ENCODE results near the gene PAPPA2.

Gene PAPPA2

DNA sequence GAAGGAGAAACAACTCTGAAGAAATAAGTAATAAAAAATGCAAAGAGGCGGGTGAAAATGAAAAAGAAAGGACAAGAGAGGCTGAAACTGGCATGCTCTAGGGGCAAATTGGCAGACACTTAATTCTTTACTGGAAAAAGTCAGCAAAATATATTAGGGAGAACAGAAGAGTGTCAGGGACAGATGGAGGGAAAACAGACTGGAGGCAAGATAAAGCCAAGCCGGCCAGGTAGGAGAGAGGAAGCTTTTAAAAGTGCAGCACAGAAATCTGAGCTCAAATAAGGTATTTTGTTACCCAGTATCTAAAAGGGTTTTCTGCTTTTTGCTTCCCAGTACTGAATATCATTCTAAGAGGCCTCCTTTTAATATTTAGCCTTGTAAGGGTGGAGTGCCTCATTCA is 339.3 kb downstream of the PAPPA2 start:
- no peak for DNase-seq (ENCODE audit: low read depth in 2 of 2)

- no peak for DNase-seq (ENCODE audit: low read depth in 2 of 2)
These were observed 340.1 kb downstream of the PAPPA2 start for GRCh38 chr1:176803042-176803441.

GRCh38 chr1:176803596-176803995 is 340.6 kb downstream of the PAPPA2 start:
- no peak for DNase-seq (ENCODE audit: low read depth in 2 of 2)

DNA sequence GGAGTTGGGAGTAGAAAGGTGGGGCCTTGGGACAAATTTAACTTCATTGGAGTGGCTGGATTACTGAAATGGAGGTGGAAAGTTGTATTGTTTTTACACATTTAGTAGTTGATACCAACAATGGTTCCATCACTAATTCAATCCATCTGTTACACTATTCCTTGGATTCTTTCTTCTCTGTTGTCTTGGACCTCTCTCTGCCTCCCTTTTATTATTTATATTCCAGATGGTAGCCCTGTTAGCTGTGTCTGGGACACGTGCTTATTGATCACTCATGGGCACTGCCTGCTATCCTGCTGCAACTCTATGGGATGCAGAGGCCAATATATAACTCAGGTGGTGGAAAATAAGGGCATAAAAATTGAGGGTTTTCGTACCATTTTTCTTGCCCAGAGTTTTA is 346.3 kb downstream of the PAPPA2 start:
- no peak for DNase-seq (ENCODE audit: low read depth in 2 of 2)

- DNase-seq (ENCODE audit: low read depth in 2 of 2) = no peak
These were observed 348.7 kb downstream of the PAPPA2 start for GRCh38 chr1:176811511-176812288.

DNA sequence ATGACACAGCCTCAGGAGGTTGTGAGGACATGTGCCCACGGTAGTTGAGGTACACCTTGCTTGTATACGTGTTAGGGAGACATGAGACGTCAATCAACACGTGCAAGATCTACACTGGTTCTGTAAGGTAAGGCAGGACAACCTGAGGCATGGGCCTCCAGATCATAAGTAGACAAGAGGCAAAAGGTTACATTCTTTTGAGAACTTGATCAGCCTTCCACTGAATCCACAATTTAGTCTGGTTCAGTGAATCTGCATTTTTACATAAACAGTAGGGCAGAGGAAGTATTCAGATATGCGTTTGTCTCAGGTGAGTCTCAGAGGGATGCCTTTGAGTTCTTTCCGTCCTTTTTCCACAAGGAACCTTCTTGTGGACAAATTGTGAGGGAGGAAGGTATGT is 352.6 kb downstream of the PAPPA2 start:
- DNase-seq (ENCODE audit: low read depth in 2 of 2) = no peak

DNA sequence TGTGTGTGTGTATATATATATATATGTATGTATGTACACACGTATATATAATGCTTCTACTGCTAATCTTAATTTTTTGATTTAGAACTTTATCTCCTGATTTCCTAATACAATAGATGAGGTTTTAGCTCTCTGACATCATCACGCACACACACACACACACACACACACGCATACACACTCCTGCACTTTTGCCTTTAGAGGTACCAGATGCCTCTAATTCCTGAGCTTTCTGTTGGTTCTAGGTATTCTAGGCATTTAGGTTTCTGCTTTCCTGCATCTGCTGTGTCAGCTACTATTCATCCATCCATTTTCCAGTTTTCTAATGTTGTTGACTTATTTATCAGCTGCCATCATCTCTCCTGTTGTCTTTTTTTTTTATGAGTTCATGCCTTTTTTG is 353.3 kb downstream of the PAPPA2 start:
- no peak for DNase-seq (ENCODE audit: low read depth in 2 of 2)

GRCh38 chr1:176820391-176821031 is 357.5 kb downstream of the PAPPA2 start:
- DNase-seq (ENCODE audit: low read depth in 2 of 2) = no peak

- no peak for DNase-seq (ENCODE audit: low read depth in 2 of 2)
These were observed 363.3 kb downstream of the PAPPA2 start for GRCh38 chr1:176826265-176826664.

DNA sequence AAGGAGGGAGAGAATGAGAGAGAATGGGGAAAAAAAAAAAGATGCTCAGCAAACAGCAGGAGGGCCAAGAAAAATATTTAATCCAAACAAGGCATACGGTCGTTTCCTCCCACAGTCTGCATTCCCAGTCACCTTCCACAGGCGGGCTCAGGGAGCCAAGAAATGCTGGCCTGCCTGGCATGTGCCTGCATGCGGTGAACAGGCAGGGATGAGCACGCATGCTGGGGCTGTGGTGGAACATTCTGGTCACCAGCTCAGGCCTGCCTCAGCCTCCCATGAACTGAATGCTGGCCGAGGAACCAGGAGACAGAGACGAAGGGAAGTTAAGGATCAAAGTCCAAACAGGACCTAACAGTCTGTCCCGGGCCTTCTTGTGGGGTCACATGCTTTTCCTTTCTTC is 366.3 kb downstream of the PAPPA2 start:
- DNase-seq (ENCODE audit: low read depth in 2 of 2) = no peak

GRCh38 chr1:176831150-176831549 is 368.2 kb downstream of the PAPPA2 start:
- DNase-seq (ENCODE audit: low read depth in 2 of 2) = no peak

DNA sequence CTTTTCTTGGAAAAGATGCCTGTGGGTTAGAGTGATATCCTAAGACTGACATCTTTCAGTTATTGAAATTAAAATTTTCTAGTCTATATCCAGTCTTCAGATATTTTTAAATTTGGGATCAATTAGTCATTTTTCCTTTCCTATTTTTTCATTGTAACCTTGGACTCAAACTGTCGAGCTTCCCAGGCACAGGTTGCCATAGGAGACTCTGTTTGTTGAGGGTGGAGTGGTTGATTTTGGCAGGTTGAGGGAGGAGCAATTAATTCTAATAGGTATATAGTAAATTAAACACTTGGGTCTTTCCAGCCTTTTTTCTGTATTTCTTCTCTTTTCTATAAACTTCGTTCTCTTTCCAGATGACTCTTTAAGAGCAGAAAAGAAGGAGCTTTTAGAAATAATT is 374.7 kb downstream of the PAPPA2 start:
- no peak for DNase-seq (ENCODE audit: low read depth in 2 of 2)

DNA sequence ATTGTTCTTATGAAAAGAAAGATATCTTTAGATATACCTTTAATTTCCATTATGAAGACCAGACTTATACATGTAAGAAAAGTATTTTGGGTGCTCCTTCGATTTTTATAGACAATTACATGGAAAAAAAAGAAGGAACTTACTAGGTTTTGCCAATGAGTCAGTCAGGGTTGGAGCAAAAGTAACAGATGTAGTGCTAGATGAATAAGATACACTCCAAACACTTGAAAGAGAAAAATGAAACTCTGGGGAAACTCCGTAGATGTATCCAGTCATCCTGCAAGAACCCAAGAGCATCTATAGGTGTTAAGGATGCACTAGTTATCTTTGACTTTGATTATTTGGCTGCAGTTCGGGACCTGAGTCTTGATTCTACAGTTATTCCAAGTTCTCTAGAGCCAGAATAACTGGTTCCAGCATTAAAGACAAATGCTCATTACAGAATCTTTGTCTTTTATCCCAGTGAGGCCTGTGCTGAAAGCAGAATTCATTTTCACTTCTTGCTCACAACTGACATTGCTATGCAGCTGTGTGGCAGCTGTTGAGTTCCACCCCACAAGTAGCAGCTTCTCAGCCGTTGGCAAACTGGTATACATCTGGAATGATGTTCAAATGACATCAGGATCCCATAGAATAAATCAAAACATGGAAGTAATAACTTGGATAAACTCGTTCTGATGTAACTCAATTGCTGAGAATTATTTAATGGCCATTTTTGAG is 375.5 kb downstream of the PAPPA2 start:
- DNase-seq (ENCODE audit: low read depth in 2 of 2) = no peak

DNA sequence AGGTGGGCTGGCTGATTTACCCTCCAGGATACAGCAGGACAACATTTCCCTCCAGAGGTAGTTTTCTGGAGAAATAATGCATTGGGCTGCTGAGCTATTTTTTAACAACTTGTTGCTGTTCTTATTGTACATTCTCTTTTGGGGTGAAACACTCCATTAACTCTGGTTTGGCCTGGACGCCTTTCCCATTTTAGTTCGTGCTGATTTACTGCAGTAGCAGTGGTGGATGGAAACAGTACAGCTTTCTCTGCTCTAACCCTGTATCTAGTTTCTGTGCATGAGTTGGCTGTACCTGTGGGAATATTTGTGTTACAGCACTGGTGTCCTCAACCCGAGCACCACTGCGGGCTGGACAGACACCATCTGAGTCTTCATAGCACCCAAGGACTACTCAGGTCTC is 376.2 kb downstream of the PAPPA2 start:
- no peak for DNase-seq (ENCODE audit: low read depth in 2 of 2)

DNA sequence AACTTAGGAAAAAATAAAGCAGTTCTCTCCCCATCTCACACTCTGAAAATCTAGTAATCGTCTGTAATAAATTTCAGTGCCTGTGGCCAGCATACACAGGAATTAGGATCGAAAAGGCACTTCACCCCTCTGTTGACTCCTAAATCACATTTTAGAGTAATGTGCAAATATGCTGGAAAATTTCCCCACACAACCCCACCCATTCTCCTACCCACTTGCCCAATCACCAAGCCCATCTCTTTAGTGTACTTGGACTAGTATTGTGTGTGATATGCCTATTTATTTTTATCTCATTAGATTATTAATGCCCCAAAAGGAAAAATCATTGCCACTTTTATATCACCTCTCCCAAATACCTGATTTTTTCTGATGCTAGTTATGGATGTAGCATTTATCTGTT is 378.3 kb downstream of the PAPPA2 start:
- DNase-seq (ENCODE audit: low read depth in 2 of 2) = no peak

GRCh38 chr1:176843352-176844297 is 380.6 kb downstream of the PAPPA2 start:
- DNase-seq (ENCODE audit: low read depth in 2 of 2) = no peak

DNA sequence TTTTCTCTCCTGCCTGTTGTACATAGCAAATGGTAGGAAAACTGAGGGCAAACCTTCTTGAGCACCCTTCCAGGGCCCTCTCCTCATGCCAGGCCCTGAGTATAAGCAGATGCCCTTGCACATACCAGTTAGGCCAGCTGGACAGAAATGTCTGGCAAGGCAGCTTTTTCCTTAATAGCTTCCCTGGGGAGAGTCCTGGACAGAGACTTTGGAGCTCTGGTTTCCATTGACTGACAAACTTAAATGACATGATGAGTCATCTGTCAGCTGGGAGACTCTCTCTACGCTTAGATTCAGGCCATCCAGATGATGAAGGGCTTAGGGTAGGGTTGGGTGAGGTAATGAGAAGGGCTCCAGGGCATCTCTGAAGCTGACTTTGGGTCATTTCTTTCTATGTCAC is 384.1 kb downstream of the PAPPA2 start:
- DNase-seq (ENCODE audit: low read depth in 2 of 2) = no peak

GRCh38 chr1:176849281-176849680 is 386.3 kb downstream of the PAPPA2 start:
- DNase-seq (ENCODE audit: low read depth in 2 of 2) = no peak

DNA sequence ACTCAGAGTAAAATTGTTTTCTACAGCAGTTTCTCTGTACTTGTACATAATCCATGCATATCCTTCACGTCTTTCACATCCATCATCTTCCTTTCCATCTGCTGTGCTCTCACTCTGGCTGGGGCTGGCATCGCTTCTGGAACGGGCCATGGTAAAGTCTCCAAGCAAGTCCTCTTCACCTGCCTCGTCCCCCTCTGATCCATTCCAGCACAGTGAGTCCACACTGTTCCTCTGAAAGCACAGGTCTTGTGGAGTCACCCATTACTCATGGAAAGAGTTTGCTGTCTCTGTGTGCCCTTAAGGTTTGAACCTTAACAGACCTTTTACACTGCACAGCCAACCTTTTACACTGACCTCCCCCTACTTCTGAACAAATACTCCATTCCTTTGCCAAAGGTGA is 387.9 kb downstream of the PAPPA2 start:
- DNase-seq (ENCODE audit: low read depth in 2 of 2) = no peak

- DNase-seq (ENCODE audit: low read depth in 2 of 2) = no peak
These were observed 389.1 kb downstream of the PAPPA2 start for GRCh38 chr1:176852124-176852523.

DNA sequence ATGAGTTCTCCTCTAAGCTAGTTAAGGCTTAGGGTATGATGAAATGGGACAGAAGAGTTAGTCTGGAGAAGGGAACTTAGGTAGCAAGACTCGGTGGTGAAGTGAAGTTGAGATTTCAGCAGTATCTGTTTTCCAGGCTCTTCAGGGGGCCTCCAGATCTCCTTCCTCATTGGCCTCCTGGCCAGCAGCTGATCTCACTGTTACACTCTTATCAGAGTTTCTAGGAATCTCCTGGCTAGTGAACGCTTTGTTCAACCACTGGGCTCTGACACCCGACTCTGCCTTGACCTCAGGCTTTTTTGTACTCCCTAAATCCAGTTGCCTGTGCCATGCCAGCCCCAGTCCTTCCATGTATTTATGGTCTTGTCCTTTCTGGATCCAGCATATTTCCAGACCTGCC is 390.5 kb downstream of the PAPPA2 start:
- DNase-seq (ENCODE audit: low read depth in 2 of 2) = no peak

DNA sequence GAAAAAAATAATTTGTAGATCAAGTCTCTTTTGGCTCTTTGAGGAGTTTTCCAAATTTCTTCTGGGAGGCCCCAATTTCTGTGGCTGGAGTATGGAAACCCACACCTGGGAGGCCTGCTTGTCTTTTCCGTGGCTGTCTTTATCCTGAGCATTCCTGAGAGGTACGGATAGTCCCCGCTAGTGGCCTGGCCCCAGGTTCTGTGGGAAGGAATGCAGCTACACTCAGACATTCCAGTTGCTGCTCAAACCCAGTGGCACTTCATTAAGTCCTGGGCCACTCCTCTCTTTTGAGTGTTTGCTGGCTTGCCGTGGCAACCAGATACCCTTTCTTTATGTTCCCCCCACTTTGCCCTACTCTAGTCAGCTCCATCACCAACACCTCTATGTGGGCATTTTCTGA is 391.1 kb downstream of the PAPPA2 start:
- no peak for DNase-seq (ENCODE audit: low read depth in 2 of 2)
